HG02943 (cell line): Measurements from ENCODE around the gene IMPA2.

Source experiments
- ATAC-seq: cut with Tn5 transposase; IDR thresholded peaks from one replicate; pipeline ENCODE4 v1.9.1; 2021; ENCODE audit warnings: mild to moderate bottlenecking, low read depth, moderate library complexity; ENCODE audit not compliant: unreplicated experiment

The IMPA2 gene

DNA sequence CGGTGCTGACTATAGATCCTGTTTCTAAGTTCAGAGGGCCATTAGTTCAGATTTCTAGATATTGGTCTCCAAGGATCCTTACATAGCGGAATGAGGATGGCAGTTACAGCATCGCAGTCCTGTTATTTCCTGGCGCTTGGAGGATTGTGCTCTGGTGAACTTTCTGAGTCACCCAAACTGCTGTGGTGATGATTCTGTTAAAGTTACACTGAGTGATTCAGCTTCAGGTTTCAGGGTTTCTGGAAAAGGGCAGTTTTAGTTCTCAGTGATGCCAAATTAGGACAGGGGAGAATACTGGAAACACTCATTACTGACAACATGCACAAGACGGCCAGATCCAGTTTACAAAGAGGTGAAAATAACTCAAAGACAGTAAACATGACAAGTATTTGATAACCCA, 60.3 kb downstream of the IMPA2 start:
- no peak for ATAC-seq

GRCh38 chr18:12043811-12044210, 62.5 kb downstream of the IMPA2 start:
- ATAC-seq, result no peak

GRCh38 chr18:12044591-12044990, 63.3 kb downstream of the IMPA2 start:
- no peak for ATAC-seq

- no peak for ATAC-seq
Measured at GRCh38 chr18:12046046-12046750, 64.9 kb downstream of the IMPA2 start.

DNA sequence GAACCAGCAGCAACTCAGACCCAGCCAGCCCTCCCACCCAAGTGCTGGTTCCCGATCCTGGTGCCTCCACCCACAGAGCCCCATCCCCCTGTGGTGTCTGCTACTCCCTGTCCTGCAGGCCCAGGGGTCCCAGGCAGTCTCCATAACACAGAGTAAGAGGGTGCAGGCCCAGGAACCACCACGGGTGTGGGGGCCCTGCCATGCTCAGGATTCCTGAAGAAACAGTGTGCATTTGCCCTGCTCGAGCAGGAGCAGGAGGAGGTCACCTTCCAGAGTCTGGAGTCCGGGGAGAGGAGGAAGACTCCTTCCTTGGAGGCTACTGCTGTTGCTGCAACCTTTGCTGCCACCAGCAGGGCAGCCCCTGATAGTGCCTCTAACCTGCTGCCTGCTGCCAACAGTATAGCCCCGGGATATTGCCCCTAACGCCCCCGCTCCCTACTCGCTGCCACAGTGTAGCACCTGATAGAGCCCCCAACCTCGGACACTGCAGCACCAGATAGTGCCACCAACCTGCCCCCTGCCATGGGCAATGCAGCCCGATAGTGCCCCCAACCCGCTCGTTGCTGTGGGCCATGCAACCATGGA, 65.5 kb downstream of the IMPA2 start:
- no peak for ATAC-seq

DNA sequence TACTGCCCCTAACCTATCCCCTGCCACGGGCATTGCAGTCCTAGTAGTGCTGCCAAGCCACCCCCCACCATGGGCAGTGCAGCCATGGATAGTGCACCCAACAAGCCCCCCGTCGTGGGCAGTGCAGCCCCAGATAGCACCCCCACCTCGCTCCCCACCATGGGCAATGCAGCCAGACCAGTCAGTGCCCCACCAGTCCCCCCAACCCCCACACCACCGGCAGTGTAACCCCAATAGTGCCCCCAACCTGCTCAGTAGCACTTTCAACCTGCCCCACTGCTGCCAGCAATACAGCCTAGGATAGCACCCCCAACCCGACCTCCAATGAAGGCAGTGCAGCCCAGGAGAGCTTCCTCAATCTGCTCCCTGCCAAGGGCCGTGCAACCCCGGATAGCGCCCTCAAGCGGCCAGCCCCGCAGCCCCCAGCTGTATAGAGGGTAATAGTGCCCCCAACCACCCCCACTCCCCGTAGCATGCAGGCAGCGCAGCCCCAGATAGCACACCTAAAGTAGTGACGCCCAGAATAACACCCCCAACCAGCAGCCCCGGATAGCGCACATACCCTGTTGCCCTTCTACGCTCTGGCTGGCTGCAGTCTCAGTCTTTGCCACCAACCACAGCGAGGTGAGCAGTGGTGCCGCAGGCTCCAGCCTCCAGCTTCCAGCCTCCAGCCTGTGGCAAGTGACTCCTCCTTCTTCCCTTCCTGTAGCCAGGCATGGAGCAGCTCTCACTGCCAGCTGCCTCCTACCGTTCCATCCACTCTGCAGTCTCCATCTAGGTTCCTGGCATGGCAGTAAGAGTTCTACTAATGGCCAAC, 66.9 kb downstream of the IMPA2 start:
- ATAC-seq, result no peak

GRCh38 chr18:12048827-12049175, 67.5 kb downstream of the IMPA2 start:
- no peak for ATAC-seq

DNA sequence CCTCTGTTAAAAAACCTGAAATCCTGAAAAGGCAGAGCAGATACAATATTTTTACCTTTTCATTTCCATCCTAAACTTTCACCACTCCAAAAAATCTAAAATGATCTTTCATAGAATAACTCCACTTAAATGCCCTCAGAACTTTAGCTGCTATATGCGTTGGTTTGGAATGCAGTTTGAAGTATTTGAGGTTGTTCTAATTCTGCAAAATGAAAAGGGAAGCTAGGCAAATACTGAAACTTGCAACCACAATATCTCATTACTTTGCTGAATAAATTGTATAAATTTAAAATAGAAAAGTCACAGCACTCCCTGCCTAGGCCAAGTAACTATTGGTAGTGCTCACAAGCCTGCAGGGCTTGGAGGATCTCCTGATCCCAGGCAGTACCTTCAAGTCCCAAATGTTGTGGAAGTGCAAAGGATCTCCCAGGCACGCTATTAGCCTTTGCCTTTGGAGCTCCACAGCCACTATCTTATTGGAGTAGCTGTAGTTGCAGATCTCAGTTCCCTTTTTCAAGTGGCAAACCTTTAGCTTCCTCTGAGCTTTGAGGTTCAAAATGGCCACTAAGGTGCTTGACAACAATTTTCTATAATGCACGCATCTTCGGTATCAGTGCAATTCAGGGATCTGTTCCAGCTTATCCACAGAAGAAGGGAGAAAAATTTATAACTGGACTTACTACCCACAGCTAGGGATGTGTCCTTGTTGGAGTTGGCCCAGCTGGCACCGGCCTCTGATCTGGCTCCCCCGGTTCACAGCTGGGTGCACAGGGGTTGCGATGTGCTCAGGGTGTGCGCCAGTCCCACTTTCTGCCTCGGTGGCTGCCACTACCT, 68.9 kb downstream of the IMPA2 start:
- peak; percentile 93 for ATAC-seq

DNA sequence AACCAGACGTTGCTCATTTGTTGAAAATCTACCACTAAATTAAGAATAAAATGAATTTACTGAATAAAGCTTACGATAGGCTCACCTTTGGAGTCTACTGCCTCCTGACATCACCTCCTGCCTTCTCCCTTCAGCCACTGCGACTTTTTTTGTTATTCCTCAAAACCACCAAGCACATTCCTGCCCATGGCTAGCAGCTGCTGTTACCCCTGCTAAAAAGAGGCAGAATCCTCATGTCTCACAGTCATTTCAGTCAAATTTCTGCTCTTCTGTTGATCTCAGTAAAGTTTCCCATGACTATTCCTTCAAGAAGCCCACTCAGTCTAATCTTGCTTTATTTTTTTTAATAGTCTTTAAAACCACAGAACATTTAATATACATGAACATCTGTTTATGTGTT, 71.6 kb downstream of the IMPA2 start:
- no peak for ATAC-seq

DNA sequence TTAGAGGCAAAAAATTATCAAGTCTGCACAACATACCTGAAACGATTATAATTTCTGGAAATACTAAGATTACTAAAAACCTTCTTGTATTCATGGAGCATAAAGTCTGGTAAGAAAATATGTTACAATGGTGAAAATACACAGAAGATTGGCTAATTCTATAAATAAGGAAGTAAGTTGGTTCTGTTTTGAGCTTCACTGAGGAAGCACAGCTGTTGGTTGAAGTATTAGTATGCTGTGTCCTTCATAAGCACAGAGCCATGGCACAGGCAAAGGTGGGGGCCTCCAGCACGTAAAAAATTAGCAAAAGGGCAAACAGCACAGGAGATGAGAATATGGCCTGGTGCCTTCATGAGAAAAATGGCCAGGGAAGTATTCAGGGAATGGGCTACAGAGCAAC, 72.0 kb downstream of the IMPA2 start:
- ATAC-seq, result no peak

- no peak for ATAC-seq
Measured at GRCh38 chr18:12056034-12056883, 75.0 kb downstream of the IMPA2 start.

- no peak for ATAC-seq
Measured at GRCh38 chr18:12056884-12057402, 75.6 kb downstream of the IMPA2 start.

DNA sequence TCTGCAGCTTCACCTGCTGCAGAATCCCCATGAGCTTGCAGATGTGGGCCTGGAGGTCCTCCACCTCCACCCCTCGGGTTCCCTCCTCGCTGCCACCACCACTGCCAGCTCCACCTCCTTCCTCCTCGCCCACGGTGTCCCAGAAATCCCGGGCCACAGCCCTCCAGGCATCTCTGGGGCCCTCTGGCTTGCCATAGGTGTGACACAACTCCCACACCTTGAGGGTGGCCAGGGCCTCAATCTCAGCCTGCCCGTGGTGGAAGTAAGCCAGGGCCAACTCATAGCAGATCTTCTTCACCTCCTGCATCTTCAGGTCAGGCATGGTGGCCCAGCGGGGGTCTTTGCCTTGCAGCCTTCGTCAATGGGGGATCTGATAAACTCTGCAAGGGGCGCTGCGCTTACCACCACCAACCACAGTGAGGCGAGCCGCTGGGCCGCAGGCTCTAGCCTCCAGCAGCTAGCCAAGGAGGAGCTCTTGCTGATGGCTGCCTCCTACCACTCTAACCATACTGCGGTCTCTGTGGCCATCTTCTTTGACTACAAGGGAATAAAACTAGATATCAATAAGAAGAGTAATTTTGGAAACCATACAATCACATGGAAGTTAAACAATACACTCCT, 76.2 kb downstream of the IMPA2 start:
- ATAC-seq, result no peak

- no peak for ATAC-seq
Measured at GRCh38 chr18:12059334-12060181, 78.3 kb downstream of the IMPA2 start.

- no peak for ATAC-seq
Measured at GRCh38 chr18:12060182-12060870, 79.0 kb downstream of the IMPA2 start.

- ATAC-seq, result no peak
Measured at GRCh38 chr18:12061685-12062084, 80.4 kb downstream of the IMPA2 start.

DNA sequence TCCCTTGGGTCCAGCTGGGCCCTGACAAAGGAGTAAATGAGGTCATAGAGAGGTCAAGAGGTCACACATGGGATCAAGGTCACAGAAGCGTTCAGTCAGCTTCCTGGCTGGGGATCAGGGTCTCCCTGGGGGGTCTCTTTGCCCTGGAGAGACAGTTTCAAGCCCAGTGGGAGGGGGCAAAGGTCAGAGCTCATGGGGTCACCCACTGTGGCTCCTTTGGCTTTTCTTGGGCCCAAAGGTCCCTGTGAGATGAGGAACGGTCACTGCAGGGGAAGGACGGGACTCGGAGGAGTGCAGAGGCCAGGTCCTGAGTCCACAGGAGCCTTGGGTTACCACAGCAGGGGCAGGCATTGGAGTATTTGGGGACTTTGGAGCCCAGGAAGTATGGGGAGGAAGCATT, 81.7 kb downstream of the IMPA2 start:
- no peak for ATAC-seq
